ENCODE results near the gene SYF2. TPM values are rescaled to one million over a fixed set of nuclear protein-coding genes. Genes with fewer than 3 reads are reported as not detected.

Gene SYF2
- total and polyA plus RNA-seq, 2 of the 4 experiments (the other 2 are of a cell fraction), result 8.6 to 19.5 TPM

- Histone ChIP-seq H3K9ac (ENCODE audit: low read depth, low read length) (no peak overlapping the region), H2BK5ac (ENCODE audit: low read depth, low read length, poor library complexity, severe bottlenecking) (no peak overlapping the region), H2BK120ac (ENCODE audit: low read depth, low read length) (no peak overlapping the region), H3K27me3 (ENCODE audit: control insufficient read depth, insufficient read depth, low read length) (peaks cover 63% of the 10 kb centered on the region), H3K56ac (ENCODE audit: extremely low read depth, insufficient read depth, low read length) (no peak overlapping the region), H2BK20ac (ENCODE audit: low read depth, low read length) (no peak overlapping the region), H3K23ac (ENCODE audit: low read depth, low read length) (no peak overlapping the region), H3K27ac (ENCODE audit: insufficient read depth, low read length) (no peak overlapping the region), H2AK5ac (ENCODE audit: low read depth, low read length) (peak overlapping the region; percentile 0; the same call in 1 of the 2 replicates), H3K36me3 (ENCODE audit: control insufficient read depth, insufficient read depth, low read length) (no peaks in the 10 kb centered on the region), H3K9me1 (ENCODE audit: insufficient read depth, low read length) (no peaks in the 10 kb centered on the region), H3K4me1 (ENCODE audit: control insufficient read depth, insufficient read depth, low read length) (no peaks in the 10 kb centered on the region), H2BK15ac (ENCODE audit: low read depth, low read length) (no peak overlapping the region), H3K4me3 (ENCODE audit: insufficient read depth, low read depth, low read length) (no peak overlapping the region), H4K8ac (ENCODE audit: low read depth in 2 of 2, low read length in 2 of 2) (no peak overlapping the region), H3K18ac (ENCODE audit: low read depth, low read length) (no peak overlapping the region), H4K5ac (ENCODE audit: low read depth, low read length) (no peak overlapping the region), H2AFZ (replicated peaks; ENCODE audit: low read length, poor library complexity) (peak overlapping the region; percentile 8), H3K4me2 (ENCODE audit: low read depth, low read length) (no peak overlapping the region), H2AK9ac (replicated peaks; ENCODE audit: low read depth, low read length, poor library complexity) (no peak overlapping the region), H4K20me1 (ENCODE audit: insufficient read depth, low read length) (no peaks in the 10 kb centered on the region), H4K91ac (ENCODE audit: insufficient read depth, low read depth, low read length) (no peak overlapping the region), H3K79me1 (ENCODE audit: low read depth in 1 of 2, low read length in 2 of 2) (no peaks in the 10 kb centered on the region), H3K9me3 (ENCODE audit: control insufficient read depth, insufficient read depth, low read length) (no peaks in the 10 kb centered on the region), H3K14ac (replicated peaks; ENCODE audit: low read depth, low read length) (no peak overlapping the region), H3K4ac (ENCODE audit: low read depth, low read length) (no peak overlapping the region)
- ATAC-seq (ENCODE audit: low read depth), result no peak
- no peak for DNase-seq
- intact Hi-C loops (cut with micrococcal nuclease) (no loop called here), in situ Hi-C loops (cut with MboI; ENCODE audit: low sequenced_read_pairs) (no loop called here), dilution Hi-C loops (cut with HindIII; ENCODE audit: low sequenced_read_pairs, unreplicated experiment) (no loop called here)
- ChIA-PET CTCF (interaction anchor here (1.2 kb wide), 1 partner anchor 10 kb away, joined by 3 read pairs; no protein-coding TSS in a partner anchor), POLR2A (ENCODE audit: unreplicated experiment) (no interaction called here)
- 65 to 100% methylated on average over 4 to 8 of the region's 8 CpGs for WGBS, 2 experiments (ENCODE audit: extremely low coverage in 2 of 2, insufficient read length in 1 of 2)
- BruUV-seq (replicated peaks), result no TSS peak
- TF ChIP-seq USF2 (IDR thresholded peaks at IDR 0.05; ENCODE audit: low read depth, low read length), result no peak
- no peak for TF ChIP-seq BHLHE40 (IDR thresholded peaks at IDR 0.05; ENCODE audit: low read depth, low read length)
- no peak for TF ChIP-seq MAZ (IDR thresholded peaks at IDR 0.05; ENCODE audit: borderline replicate concordance, low read depth, low read length)
- no peak for TF ChIP-seq MAFK (IDR thresholded peaks at IDR 0.05; ENCODE audit: low read depth, low read length)
Observed at GRCh38 chr1:25194054-25194453, 38.2 kb downstream of the SYF2 start.
